BLaER1 (cell line): ENCODE data around the gene RUSC2.
A peak's percentile ranks its signal among the peaks of the same experiment; 100 is the strongest.
"Not testable (repeated sequence)": the region's sequence is repeated elsewhere in the genome, so short reads cannot be mapped to it uniquely, and the experiment has no call there.

Source experiments
- H3K27ac ChIP-seq: shearing (Covaris generic); formaldehyde crosslinking; 2 replicates; pipeline ENCODE4 v1.8.1; 2022
- H3K27me3 ChIP-seq: shearing (Covaris generic); formaldehyde crosslinking; 2 replicates; pipeline ENCODE4 v1.8.1; 2022
- H3K36me3 ChIP-seq: shearing (Covaris generic); formaldehyde crosslinking; 2 replicates; pipeline ENCODE4 v1.8.1; 2022
- H3K4me1 ChIP-seq: shearing (Covaris generic); formaldehyde crosslinking; 2 replicates; pipeline ENCODE4 v1.8.1; 2022
- H3K4me2 ChIP-seq: shearing (Covaris generic); formaldehyde crosslinking; 2 replicates; pipeline ENCODE4 v1.8.1; 2022
- H3K4me3 ChIP-seq: shearing (Covaris generic); formaldehyde crosslinking; 2 replicates; pipeline ENCODE4 v1.8.1; 2022
- H3K9ac ChIP-seq: shearing (Covaris generic); formaldehyde crosslinking; 2 replicates; pipeline ENCODE4 v1.8.1; 2022
- H3K9me3 ChIP-seq: shearing (Covaris generic); formaldehyde crosslinking; 2 replicates; pipeline ENCODE4 v1.8.1; 2022
- H4K20me1 ChIP-seq: shearing (Covaris generic); formaldehyde crosslinking; 2 replicates; pipeline ENCODE4 v1.8.1; 2022
- Cebpa-rat ChIP-seq: shearing (Covaris generic); IDR thresholded peaks from 2 replicates; pipeline ENCODE4 v1.8.1; 2022

RUSC2 gene

DNA sequence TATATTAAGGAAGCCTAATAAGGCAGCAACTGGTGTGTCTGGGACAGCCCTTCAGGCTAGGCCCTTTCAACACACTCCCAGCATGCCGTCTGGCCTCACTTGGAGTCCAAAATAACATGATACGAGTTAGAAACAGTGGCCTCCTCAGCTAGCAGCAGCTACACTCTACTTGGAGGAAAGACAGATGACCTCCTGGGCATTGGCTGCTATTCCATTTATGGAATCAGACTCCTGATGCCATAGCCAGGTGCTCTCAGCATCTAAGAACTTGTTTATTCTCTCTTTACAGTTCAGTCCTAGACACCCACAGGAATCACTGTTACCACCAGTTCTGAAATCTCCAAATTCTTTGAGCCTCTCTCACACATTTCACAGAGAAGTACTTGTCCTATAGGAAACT is 31.8 kb downstream of the RUSC2 start:
- Histone ChIP-seq H3K36me3 (no peaks in the 10 kb centered on the region), H3K27ac (no peak overlapping the region), H3K9me3 (no peaks in the 10 kb centered on the region), H4K20me1 (peaks cover 9% of the 10 kb centered on the region; the same call in 1 of the 2 replicates), H3K9ac (no peak overlapping the region), H3K4me1 (peaks cover 19% of the 10 kb centered on the region), H3K4me3 (no peak overlapping the region), H3K27me3 (no peaks in the 10 kb centered on the region), H3K4me2 (no peak overlapping the region)
- no peak for TF ChIP-seq Cebpa-rat

- no peak overlapping the region for H3K27ac ChIP-seq
- no peak overlapping the region for H3K9ac ChIP-seq
- peaks cover 24% of the 10 kb centered on the region for H3K4me1 ChIP-seq
- H3K4me3 ChIP-seq, result no peak overlapping the region
- no peaks in the 10 kb centered on the region for H3K36me3 ChIP-seq
- TF ChIP-seq Cebpa-rat, result no peak
- H3K4me2 ChIP-seq, result no peak overlapping the region
- H3K9me3 ChIP-seq, result no peaks in the 10 kb centered on the region
- H4K20me1 ChIP-seq, result peaks cover 9% of the 10 kb centered on the region; the same call in 1 of the 2 replicates
- no peaks in the 10 kb centered on the region for H3K27me3 ChIP-seq
These were observed 32.3 kb downstream of the RUSC2 start for GRCh38 chr9:35522187-35522586.

DNA sequence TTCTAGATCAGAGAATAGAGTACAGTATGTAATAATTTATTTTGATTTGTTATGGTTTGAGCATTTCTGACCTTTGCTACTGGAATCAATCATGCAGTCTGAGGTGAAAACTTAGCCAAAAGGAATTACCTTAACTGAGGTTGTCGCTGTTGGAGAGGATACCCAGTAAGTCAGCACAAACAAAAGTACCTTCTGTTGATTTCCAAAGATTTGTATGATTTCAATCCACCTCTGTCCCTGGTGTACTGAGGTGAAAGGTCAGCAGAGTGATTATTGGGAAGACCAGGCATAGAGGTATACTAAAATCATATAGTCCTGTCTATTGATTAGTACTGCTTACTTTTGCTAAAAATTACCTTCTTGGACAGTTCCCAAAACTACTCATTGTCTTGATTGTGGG is 32.8 kb downstream of the RUSC2 start:
- no peak for TF ChIP-seq Cebpa-rat
- Histone ChIP-seq H3K4me3 (no peak overlapping the region), H4K20me1 (peaks cover 9% of the 10 kb centered on the region; the same call in 1 of the 2 replicates), H3K4me1 (peaks cover 25% of the 10 kb centered on the region), H3K9me3 (no peaks in the 10 kb centered on the region), H3K27ac (no peak overlapping the region), H3K9ac (no peak overlapping the region), H3K27me3 (no peaks in the 10 kb centered on the region), H3K4me2 (no peak overlapping the region), H3K36me3 (no peaks in the 10 kb centered on the region)

- H3K4me3 ChIP-seq, H3K27ac ChIP-seq, H3K27me3 ChIP-seq, H3K4me2 ChIP-seq, H4K20me1 ChIP-seq, H3K9me3 ChIP-seq, H3K9ac ChIP-seq, H3K36me3 ChIP-seq: not testable (repeated sequence)
- H3K4me1 ChIP-seq, result peaks cover 25% of the 10 kb centered on the region
These were observed 33.6 kb downstream of the RUSC2 start for GRCh38 chr9:35523556-35523955.

DNA sequence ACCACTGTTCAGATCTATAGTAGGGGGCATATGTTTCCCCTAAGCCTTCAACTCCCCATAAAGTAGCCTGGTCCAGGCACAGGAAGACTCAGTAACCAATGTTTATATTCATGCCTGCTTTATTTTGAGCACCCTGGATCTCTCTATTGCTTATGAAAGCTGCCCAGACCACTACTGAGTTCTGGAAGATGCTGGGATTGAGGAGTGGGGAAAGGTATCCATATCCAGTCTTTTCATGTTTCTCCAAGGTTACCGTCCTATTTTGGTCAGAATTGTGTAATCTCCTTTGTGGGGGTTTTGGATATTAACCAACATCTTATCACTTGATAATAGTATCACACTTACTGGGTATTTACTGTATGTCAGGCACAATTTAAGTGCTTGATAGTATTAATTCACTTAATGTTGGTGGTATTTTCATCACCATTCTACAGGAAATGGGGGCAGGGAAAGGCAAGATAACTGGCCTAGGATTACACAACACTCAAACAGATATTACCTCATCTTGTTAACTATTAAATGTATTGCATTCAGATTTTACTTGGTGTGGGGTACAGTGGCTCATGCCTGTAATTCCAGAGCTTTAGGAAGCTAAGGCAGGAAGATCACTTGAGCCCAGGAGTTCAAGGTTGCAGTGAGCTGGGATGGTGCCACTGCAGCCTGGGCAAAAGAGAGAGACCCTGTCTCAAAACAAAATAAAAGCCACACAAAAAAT is 36.3 kb downstream of the RUSC2 start:
- H3K9me3 ChIP-seq, result no peaks in the 10 kb centered on the region
- no peaks in the 10 kb centered on the region for H3K36me3 ChIP-seq
- no peaks in the 10 kb centered on the region for H3K27me3 ChIP-seq
- no peak overlapping the region for H3K9ac ChIP-seq
- no peak overlapping the region for H3K4me2 ChIP-seq
- no peak overlapping the region for H3K4me3 ChIP-seq
- no peak for TF ChIP-seq Cebpa-rat
- no peak overlapping the region for H3K27ac ChIP-seq
- peaks cover 11% of the 10 kb centered on the region for H3K4me1 ChIP-seq
- no peaks in the 10 kb centered on the region for H4K20me1 ChIP-seq

DNA sequence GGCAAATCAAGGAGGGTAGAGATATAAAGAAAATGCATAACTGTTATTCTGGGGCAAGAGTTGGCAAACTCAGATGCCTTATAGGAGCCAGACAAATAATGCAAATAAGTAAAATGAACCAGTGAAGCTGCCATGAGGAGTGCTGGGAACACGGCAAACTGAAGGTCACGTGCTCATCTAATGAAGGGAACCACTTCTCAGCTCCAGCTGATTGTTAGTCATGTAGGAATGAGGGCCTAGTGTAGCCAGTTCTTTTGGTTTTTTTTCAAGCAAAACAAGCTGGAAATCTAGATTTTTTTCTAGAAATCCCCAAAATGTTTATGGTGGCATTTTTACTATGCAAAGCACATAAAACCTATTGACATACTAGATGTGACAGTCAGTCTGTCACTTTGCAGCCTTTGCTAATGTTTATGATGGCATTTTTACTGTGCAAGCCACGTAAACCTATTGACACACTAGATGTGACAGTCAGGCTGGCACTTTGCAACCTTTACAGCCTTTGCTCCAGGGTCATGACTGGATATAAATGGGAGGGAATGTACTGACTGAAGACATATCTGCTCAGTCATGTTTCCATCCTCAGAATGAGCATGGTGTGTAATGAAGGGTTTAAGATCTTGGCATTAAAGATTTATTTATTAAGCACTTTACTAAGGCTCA is 39.4 kb downstream of the RUSC2 start:
- H4K20me1 ChIP-seq, result no peaks in the 10 kb centered on the region
- TF ChIP-seq Cebpa-rat, result no peak
- no peak overlapping the region for H3K4me3 ChIP-seq
- H3K4me1 ChIP-seq, result peaks cover 11% of the 10 kb centered on the region
- no peak overlapping the region for H3K4me2 ChIP-seq
- H3K27me3 ChIP-seq, result no peaks in the 10 kb centered on the region
- no peaks in the 10 kb centered on the region for H3K36me3 ChIP-seq
- no peak overlapping the region for H3K27ac ChIP-seq
- H3K9ac ChIP-seq, result no peak overlapping the region
- peaks cover 8% of the 10 kb centered on the region; the same call in 1 of the 2 replicates for H3K9me3 ChIP-seq

DNA sequence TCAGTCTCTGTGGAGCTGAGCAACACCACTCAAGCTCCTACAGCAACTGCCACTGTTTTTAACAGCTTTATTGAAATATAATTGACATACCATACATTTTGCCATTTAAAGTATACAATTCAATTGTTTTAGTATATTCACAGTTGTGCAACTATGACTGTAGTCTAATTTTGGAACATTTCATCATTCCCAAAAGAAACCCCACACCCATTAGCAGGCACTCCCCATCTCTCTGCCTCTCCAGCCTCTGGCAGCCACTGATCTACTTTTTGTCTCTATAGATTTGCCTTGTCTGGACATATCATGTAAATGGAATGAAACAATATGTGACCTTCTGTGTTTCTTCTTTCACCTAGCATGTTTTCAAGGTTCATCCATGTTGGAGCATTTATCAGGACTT is 43.5 kb downstream of the RUSC2 start:
- H4K20me1 ChIP-seq, result no peaks in the 10 kb centered on the region
- H3K9ac ChIP-seq, result no peak overlapping the region
- no peak overlapping the region for H3K27ac ChIP-seq
- no peak for TF ChIP-seq Cebpa-rat
- peaks cover 8% of the 10 kb centered on the region; the same call in 1 of the 2 replicates for H3K9me3 ChIP-seq
- no peak overlapping the region for H3K4me3 ChIP-seq
- peaks cover 8% of the 10 kb centered on the region for H3K4me1 ChIP-seq
- no peak overlapping the region for H3K4me2 ChIP-seq
- H3K36me3 ChIP-seq, result peaks cover 3% of the 10 kb centered on the region; the same call in 1 of the 2 replicates
- H3K27me3 ChIP-seq, result no peaks in the 10 kb centered on the region

DNA sequence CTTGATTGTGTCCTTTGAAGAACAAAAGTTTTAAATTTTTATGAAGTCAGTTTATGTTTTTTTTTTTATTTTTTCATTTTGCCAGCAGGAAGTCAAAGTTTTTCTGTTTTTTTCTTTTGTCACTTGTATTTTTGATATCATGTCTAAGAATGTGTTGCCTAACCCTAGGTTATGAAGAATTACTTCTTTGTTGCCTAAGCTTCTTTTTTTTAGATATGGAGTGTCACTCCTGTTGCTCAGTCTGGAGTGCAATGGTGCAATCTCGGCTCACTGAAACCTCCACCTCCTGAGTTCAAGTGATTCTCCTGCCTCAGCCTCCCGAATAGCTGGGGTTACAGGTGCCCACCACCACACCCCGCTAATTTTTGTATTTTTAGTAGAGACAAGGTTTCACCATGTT is 45.0 kb downstream of the RUSC2 start:
- not testable (repeated sequence) for H4K20me1 ChIP-seq, H3K27me3 ChIP-seq, H3K9me3 ChIP-seq, H3K4me2 ChIP-seq, H3K27ac ChIP-seq, H3K36me3 ChIP-seq, H3K4me3 ChIP-seq, H3K9ac ChIP-seq
- peaks cover 11% of the 10 kb centered on the region for H3K4me1 ChIP-seq

DNA sequence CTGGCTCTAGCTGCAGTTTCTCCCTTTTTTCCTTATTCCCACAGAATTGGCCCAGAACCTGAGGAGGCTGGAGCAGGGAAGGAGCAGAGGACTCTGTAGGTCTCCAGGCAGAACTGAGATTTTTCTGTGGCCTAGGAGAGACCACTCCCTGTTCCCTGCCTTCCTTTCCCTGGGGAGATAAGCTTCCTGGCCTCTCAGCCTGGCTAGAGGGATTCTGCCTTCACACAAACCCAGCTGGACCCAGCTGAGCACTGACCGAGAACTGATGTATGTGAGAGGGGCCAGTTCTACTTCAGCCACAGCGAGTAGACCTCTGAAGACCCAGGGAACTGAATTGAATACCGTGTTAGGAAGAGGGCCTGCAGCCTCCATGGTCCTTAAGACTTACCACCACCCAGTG is 48.0 kb downstream of the RUSC2 start:
- Histone ChIP-seq H3K27ac (no peak overlapping the region), H3K27me3 (no peaks in the 10 kb centered on the region), H3K9ac (no peak overlapping the region), H4K20me1 (no peaks in the 10 kb centered on the region), H3K36me3 (peaks cover 3% of the 10 kb centered on the region; the same call in 1 of the 2 replicates), H3K4me2 (peak overlapping the region; percentile 26; the same call in 1 of the 2 replicates), H3K4me3 (no peak overlapping the region), H3K9me3 (peaks cover under 1% of the 10 kb centered on the region; the same call in 1 of the 2 replicates), H3K4me1 (peaks cover 11% of the 10 kb centered on the region)
- TF ChIP-seq Cebpa-rat, result no peak

DNA sequence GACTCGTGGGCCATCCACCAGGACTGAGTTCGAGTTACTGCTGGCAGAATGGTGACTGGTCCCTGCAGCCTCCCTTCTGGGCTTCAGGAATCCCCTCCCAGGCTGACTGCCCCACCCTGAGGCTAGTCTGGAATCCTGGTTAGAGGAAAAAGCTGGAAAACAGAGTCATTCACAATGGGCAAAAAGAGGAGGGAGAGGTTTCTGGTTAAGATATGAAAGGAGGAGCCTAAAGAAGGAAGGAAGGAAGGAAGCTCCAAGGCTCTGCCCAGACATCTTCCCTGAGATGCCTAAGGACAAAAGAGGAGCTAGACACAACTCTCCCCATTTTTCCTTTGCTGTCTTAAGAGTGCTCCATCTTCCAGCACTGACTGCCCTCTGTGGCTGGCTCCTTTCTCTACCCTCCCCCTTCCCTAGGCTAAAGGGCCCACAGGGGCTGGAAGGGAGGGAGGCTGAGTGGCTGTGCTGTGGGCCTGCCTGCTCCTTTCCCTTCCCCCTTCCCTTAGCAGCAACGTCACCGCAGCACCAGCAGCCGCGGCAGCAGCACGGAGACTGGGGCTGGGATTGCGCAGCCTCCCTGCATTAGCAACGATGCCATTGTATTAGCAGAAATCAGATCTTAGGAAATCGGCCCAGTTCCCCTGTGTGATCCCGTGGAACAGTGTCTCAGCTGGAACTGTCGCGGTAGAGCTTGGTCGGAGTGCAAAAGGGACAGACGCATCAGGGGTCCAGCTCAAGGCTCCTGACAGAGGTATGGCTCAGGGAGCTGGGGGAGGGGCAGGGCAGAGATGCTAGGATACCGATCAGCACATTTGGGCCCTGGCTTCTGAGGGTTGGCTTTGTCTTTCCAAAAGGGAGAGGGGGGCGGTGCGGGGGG is 48.7 kb downstream of the RUSC2 start:
- no peak for TF ChIP-seq Cebpa-rat
- Histone ChIP-seq H3K4me3 (no peak overlapping the region), H3K4me1 (peaks cover 11% of the 10 kb centered on the region), H3K4me2 (peak overlapping the region; percentile 26), H3K27me3 (no peaks in the 10 kb centered on the region), H3K36me3 (peaks cover 3% of the 10 kb centered on the region; the same call in 1 of the 2 replicates), H3K27ac (no peak overlapping the region), H3K9me3 (no peaks in the 10 kb centered on the region; the same call in 1 of the 2 replicates), H4K20me1 (no peaks in the 10 kb centered on the region), H3K9ac (no peak overlapping the region)
